Gastroesophageal sphincter (tissue), 4 donors: ENCODE data around the gene TET3. TPM values are rescaled to one million over a fixed set of nuclear protein-coding genes. Genes with fewer than 3 reads are reported as not detected.

Experiments
- ATAC-seq: fragments of 150-250 bp; one replicate; pipeline ENCODE4 v1.9.1; 2016; ENCODE audit warnings: mild to moderate bottlenecking, moderate library complexity
- H3K27ac ChIP-seq, 4 donors: fragments of 200-600 bp; sonication (generic) in 3 of 4; 1 replicate in 3 of 4; 2 replicates in 1 of 4; pipeline ENCODE4 v1.5.1; 2016 to 2019
- H3K27me3 ChIP-seq: fragments of 200-600 bp; sonication (generic); one replicate; pipeline ENCODE4 v1.5.1; 2019
- H3K36me3 ChIP-seq, 2 donors: fragments of 200-600 bp; sonication (generic); one replicate each; pipeline ENCODE4 v1.5.1; 2019; ENCODE audit warnings: control low read depth in 1 of 2
- H3K4me1 ChIP-seq, 3 donors: fragments of 200-600 bp; sonication (generic); 1 replicate in 2 of 3; 2 replicates in 1 of 3; pipeline ENCODE4 v1.5.1; 2016 to 2019; ENCODE audit warnings: control low read depth in 2 of 3
- H3K4me3 ChIP-seq, 2 donors: fragments of 200-600 bp; sonication (generic); one replicate each; pipeline ENCODE4 v1.5.1; 2019; ENCODE audit warnings: mild to moderate bottlenecking in 1 of 2, moderate library complexity in 1 of 2
- H3K9me3 ChIP-seq, 3 donors: fragments of 200-600 bp; sonication (generic); one replicate each; pipeline ENCODE4 v1.5.1; 2017 to 2019; ENCODE audit warnings: control low read depth in 2 of 3
- EP300 ChIP-seq: sonication (generic); formaldehyde crosslinking; IDR thresholded peaks from one replicate; pipeline ENCODE4 v1.6.1; 2017; ENCODE audit warnings: antibody characterized with exemption, mild to moderate bottlenecking
- POLR2A ChIP-seq, 2 donors: fragments of 450-650 bp; IDR thresholded peaks; one replicate each; pipeline ENCODE4 v1.6.1; 2017; ENCODE audit warnings: antibody characterized with exemption in 2 of 2, mild to moderate bottlenecking in 2 of 2, moderate library complexity in 1 of 2
- POLR2AphosphoS5 ChIP-seq: sonication (generic); formaldehyde crosslinking; IDR thresholded peaks from one replicate; pipeline ENCODE4 v1.6.1; 2017; ENCODE audit warnings: antibody characterized with exemption
- WGBS, 2 donors: methylation state at CpG; one replicate each; pipeline ENCODE4 v1.1.5; 2018; ENCODE audit warnings: low coverage in 1 of 2; 5-methylcytosine and 5-hydroxymethylcytosine counted together
- total RNA-seq, 4 donors: library from RNA; depleted of rRNA; stranded (reverse); fragments of >200 nt; gene quantifications; one replicate each; pipeline ENCODE4 v1.1.0, GENCODE V29; 2016
- TF ChIP-seq, protein P1 (sequence below), 4 experiments: fragments of 200-600 bp in 2 of 4; fragments of 450-650 bp in 2 of 4; sonication (generic) in 1 of 4; IDR thresholded peaks; one replicate each; pipeline ENCODE4 v1.5.1; 2017 to 2019; ENCODE audit warnings: antibody characterized with exemption in 4 of 4, mild to moderate bottlenecking in 2 of 4, moderate library complexity in 2 of 4

Gene TET3
- total RNA-seq, 4 donors from 2014 or later: 3.3 to 8.9 (median 5.8) TPM

DNA sequence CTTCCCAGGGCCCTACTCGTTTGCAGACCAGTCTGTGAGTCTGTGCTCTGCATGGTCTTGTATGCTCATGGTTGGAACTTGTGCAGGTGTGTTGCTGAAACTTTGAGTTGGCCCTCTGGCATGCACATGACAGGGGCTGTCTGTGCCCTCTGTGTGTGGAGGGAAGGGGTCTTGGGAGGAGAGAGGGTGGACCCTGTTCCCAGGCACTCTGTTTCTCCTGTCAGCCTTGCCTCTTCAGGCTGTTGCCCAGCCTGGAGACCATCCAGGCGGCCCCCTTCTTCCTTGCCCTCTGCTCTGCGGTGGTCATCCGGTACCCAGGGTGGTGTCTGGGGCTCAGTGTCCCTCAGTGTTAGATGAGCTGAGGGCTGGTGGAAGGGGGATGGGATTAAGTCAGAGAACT is 39.5 kb downstream of the TET3 start:
- no peak for TF ChIP-seq POLR2AphosphoS5
- TF ChIP-seq POLR2A (IDR thresholded peaks at IDR 0.05): no peak
- TF ChIP-seq, protein P1, sequence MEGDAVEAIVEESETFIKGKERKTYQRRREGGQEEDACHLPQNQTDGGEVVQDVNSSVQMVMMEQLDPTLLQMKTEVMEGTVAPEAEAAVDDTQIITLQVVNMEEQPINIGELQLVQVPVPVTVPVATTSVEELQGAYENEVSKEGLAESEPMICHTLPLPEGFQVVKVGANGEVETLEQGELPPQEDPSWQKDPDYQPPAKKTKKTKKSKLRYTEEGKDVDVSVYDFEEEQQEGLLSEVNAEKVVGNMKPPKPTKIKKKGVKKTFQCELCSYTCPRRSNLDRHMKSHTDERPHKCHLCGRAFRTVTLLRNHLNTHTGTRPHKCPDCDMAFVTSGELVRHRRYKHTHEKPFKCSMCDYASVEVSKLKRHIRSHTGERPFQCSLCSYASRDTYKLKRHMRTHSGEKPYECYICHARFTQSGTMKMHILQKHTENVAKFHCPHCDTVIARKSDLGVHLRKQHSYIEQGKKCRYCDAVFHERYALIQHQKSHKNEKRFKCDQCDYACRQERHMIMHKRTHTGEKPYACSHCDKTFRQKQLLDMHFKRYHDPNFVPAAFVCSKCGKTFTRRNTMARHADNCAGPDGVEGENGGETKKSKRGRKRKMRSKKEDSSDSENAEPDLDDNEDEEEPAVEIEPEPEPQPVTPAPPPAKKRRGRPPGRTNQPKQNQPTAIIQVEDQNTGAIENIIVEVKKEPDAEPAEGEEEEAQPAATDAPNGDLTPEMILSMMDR (IDR thresholded peaks at IDR 0.05): no peak
- no peak for TF ChIP-seq EP300
- no peaks in the 10 kb centered on the region for H3K27me3 ChIP-seq
- WGBS, 2 donors: 60 to 67% methylated on average over 1 of the region's 4 CpGs
- no peaks in the 10 kb centered on the region for H3K9me3 ChIP-seq
- peaks cover 0 to 11% (median 0%) of the 10 kb centered on the region in 3 donors for H3K4me1 ChIP-seq
- H3K36me3 ChIP-seq: no peaks in the 10 kb centered on the region
- H3K4me3 ChIP-seq: no peak overlapping the region
- no peak overlapping the region for H3K27ac ChIP-seq
- no peak for ATAC-seq

GRCh38 chr2:74025971-74026612 is 41.4 kb downstream of the TET3 start:
- Histone ChIP-seq H3K9me3 (no peaks in the 10 kb centered on the region), H3K36me3 (no peaks in the 10 kb centered on the region), H3K4me1 (peaks cover 0 to 12% (median 0%) of the 10 kb centered on the region in 3 donors), H3K4me3 (no peak overlapping the region), H3K27me3 (no peaks in the 10 kb centered on the region), H3K27ac (peak overlapping the region in 1 of 4 donors; percentile 17)
- 94% methylated on average over 2 of the region's 6 CpGs; no CpG with 5 or more reads in 1 of the 2 donors for WGBS, 2 donors
- no peak for ATAC-seq
- no peak for TF ChIP-seq EP300
- no peak for TF ChIP-seq POLR2AphosphoS5
- TF ChIP-seq, protein P1 (IDR thresholded peaks at IDR 0.05): no peak
- TF ChIP-seq POLR2A (IDR thresholded peaks at IDR 0.05): no peak

DNA sequence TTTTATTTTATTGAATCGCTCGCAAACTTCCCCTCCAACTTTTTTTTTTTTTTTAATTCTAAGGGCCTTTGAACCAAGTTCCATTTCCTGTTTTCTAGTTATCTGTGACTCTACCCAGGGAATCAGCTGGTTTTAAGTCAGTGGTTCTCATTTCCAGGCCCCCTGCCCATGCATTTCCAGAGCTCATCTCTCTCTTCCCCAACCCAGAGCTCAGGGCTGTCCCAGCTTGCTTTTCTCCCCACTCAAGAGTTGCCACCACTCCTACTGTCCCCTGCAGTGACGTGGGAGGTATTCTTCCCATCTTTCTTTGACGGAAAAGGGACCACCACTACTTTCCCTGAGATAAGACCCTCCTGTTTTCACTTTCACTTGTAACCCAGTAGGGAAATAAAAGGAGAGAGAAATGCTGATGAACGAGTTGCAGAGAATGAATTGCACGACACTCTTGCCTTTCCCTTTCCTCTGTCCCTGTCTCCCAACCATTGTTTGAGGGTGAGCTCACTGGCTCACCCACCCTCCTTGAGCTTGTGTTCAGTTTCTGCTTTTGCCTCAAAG is 42.1 kb downstream of the TET3 start:
- Histone ChIP-seq H3K9me3 (no peaks in the 10 kb centered on the region), H3K4me3 (no peak overlapping the region), H3K4me1 (peaks cover 0 to 13% (median 0%) of the 10 kb centered on the region in 3 donors), H3K27ac (no peak overlapping the region), H3K36me3 (no peaks in the 10 kb centered on the region), H3K27me3 (no peaks in the 10 kb centered on the region)
- ATAC-seq: no peak
- TF ChIP-seq, protein P1 (IDR thresholded peaks at IDR 0.05): no peak
- TF ChIP-seq EP300 (no peak), POLR2AphosphoS5 (no peak), POLR2A (IDR thresholded peaks at IDR 0.05) (no peak)
- WGBS, 2 donors: 59 to 63% methylated on average over 3 to 6 of the region's 6 CpGs

GRCh38 chr2:74027496-74027895 is 42.8 kb downstream of the TET3 start:
- TF ChIP-seq POLR2AphosphoS5 (no peak), POLR2A (IDR thresholded peaks at IDR 0.05) (no peak), EP300 (no peak)
- TF ChIP-seq, protein P1 (IDR thresholded peaks at IDR 0.05): no peak
- H3K27me3 ChIP-seq: no peaks in the 10 kb centered on the region
- H3K27ac ChIP-seq: no peak overlapping the region
- WGBS, 2 donors: 94 to 100% methylated on average over 1 of the region's 1 CpG
- peaks cover 0 to 20% (median under 1%) of the 10 kb centered on the region in 3 donors for H3K4me1 ChIP-seq
- no peak for ATAC-seq
- H3K4me3 ChIP-seq: no peak overlapping the region
- H3K9me3 ChIP-seq: no peaks in the 10 kb centered on the region
- H3K36me3 ChIP-seq: no peaks in the 10 kb centered on the region

- no peaks in the 10 kb centered on the region for H3K9me3 ChIP-seq
- no peak for ATAC-seq
- peaks cover 0 to 28% (median 5%) of the 10 kb centered on the region in 3 donors for H3K4me1 ChIP-seq
- no peak overlapping the region for H3K27ac ChIP-seq
- no peaks in the 10 kb centered on the region for H3K27me3 ChIP-seq
- no peaks in the 10 kb centered on the region for H3K36me3 ChIP-seq
- TF ChIP-seq EP300: no peak
- TF ChIP-seq, protein P1 (IDR thresholded peaks at IDR 0.05): no peak
- no peak for TF ChIP-seq POLR2A (IDR thresholded peaks at IDR 0.05)
- TF ChIP-seq POLR2AphosphoS5: no peak
- no peak overlapping the region for H3K4me3 ChIP-seq
These were observed 43.6 kb downstream of the TET3 start for GRCh38 chr2:74028290-74028689.
